NCI-H2081 (cell line): Measurements from ENCODE around the gene SMIM41.

ENCODE experiments used
- DNase-seq, 2 experiments: peaks; one replicate each; lab custom pipeline; 2025; lab: John Stamatoyannopoulos, UW

SMIM41 gene

GRCh38 chr12:52079576-52080402, at the start of gene SMIM41:
Gene SMIM41, plus strand, starts transcription at chr12:52079704. Its CDS starts 76 bp downstream, at chr12:52079780.
- DNase-seq, result no peak

- DNase-seq, result peak; percentile 19 to 52
Measured at GRCh38 chr12:52032446-52032803, 47.1 kb upstream of the SMIM41 start.

- DNase-seq, result peak; percentile 96 to 98
Measured at GRCh38 chr12:52032804-52033445, 46.6 kb upstream of the SMIM41 start.

GRCh38 chr12:52033446-52034140, 45.9 kb upstream of the SMIM41 start:
- no peak for DNase-seq

- DNase-seq, result no peak
Measured at GRCh38 chr12:52035190-52035589, 44.3 kb upstream of the SMIM41 start.

- DNase-seq, result no peak
Measured at GRCh38 chr12:52035926-52036325, 43.6 kb upstream of the SMIM41 start.

GRCh38 chr12:52036587-52037171, 42.8 kb upstream of the SMIM41 start:
- DNase-seq, result peak; percentile 81 to 82

GRCh38 chr12:52037248-52037861, 42.1 kb upstream of the SMIM41 start:
- peak; percentile 15 to 37 for DNase-seq

GRCh38 chr12:52038447-52038846, 41.1 kb upstream of the SMIM41 start:
- no peak for DNase-seq

- no peak for DNase-seq
Measured at GRCh38 chr12:52041035-52041434, 38.5 kb upstream of the SMIM41 start.

- DNase-seq, result peak; percentile 61 to 82
Measured at GRCh38 chr12:52041695-52042123, 37.8 kb upstream of the SMIM41 start.

GRCh38 chr12:52042706-52043385, 36.7 kb upstream of the SMIM41 start:
- peak; percentile 75 to 91 for DNase-seq

- DNase-seq, result no peak
Measured at GRCh38 chr12:52043386-52044212, 35.9 kb upstream of the SMIM41 start.

GRCh38 chr12:52044292-52044983, 35.1 kb upstream of the SMIM41 start:
- DNase-seq, result no peak

- no peak for DNase-seq
Measured at GRCh38 chr12:52045794-52046199, 33.7 kb upstream of the SMIM41 start.

- DNase-seq, result no peak
Measured at GRCh38 chr12:52046859-52047258, 32.6 kb upstream of the SMIM41 start.

- DNase-seq, result no peak
Measured at GRCh38 chr12:52049286-52049685, 30.2 kb upstream of the SMIM41 start.

GRCh38 chr12:52049688-52050087, 29.8 kb upstream of the SMIM41 start:
- DNase-seq, result no peak

GRCh38 chr12:52050116-52050757, 29.3 kb upstream of the SMIM41 start:
- DNase-seq, result peak in 1 of 2 experiments; percentile 28
